SK-N-SH (cell line): ENCODE results near the gene ERC1. TPM values are rescaled to one million over a fixed set of nuclear protein-coding genes. Genes with fewer than 3 reads are reported as not detected.

Experiments used
- CTCF ChIA-PET: fragments of 300-600, 350-600 bp; formaldehyde crosslinking; extraction: SDS; loops from one replicate; lab custom pipeline; 2021; lab: Yijun Ruan, JAX
- POLR2A ChIA-PET: fragments of 350-600 bp; sonication (Branson Sonifier 250); formaldehyde crosslinking; extraction: SDS; loops from one replicate; lab custom pipeline; 2020; ENCODE audit warnings: antibody characterized with exemption, inconsistent platforms; lab: Yijun Ruan, JAX
- DNase-seq: peaks from one replicate; pipeline ENCODE4 v3.0.0; 2012
- H2AFZ ChIP-seq: fragments of 200-600 bp; sonication (generic); 2 replicates; pipeline ENCODE4 v1.8.1; 2016; ENCODE audit warnings: antibody characterized with exemption, mild to moderate bottlenecking, low read depth
- H3F3A ChIP-seq: fragments of 200-600 bp; sonication (generic); replicated peaks from 2 replicates; pipeline ENCODE3; 2016; ENCODE audit warnings: antibody characterized with exemption, mild to moderate bottlenecking; ENCODE audit not compliant: insufficient read depth
- H3K27ac ChIP-seq, 2 experiments: fragments of 200-500 bp in 1 of 2; fragments of 200-600 bp in 1 of 2; sonication (Bioruptor generic) in 1 of 2; sonication (generic), shearing (Covaris generic) in 1 of 2; 2 replicates each; pipeline versions ENCODE4 v1.5.1 to v1.6.1; 2014 to 2016; ENCODE audit warnings: low read depth in 2 of 2, inconsistent platforms in 1 of 2, low read length in 1 of 2, mild to moderate bottlenecking in 1 of 2, mixed read lengths in 1 of 2
- H3K27me3 ChIP-seq: fragments of 200-600 bp; sonication (generic), shearing (Covaris generic); 2 replicates; pipeline ENCODE4 v1.6.1; 2016; ENCODE audit warnings: mixed run types; ENCODE audit not compliant: insufficient read depth
- H3K36me3 ChIP-seq, 2 experiments: fragments of 200-500 bp in 1 of 2; fragments of 200-600 bp in 1 of 2; sonication (Bioruptor generic) in 1 of 2; sonication (generic) in 1 of 2; replicated peaks in 1 of 2; 2 replicates each; pipeline versions ENCODE3 to v1.5.1; 2014 to 2016; ENCODE audit warnings: low read length in 1 of 2, mild to moderate bottlenecking in 1 of 2; ENCODE audit not compliant: insufficient read depth in 2 of 2, control insufficient read depth in 1 of 2
- H3K4me1 ChIP-seq, 2 experiments: fragments of 200-500 bp in 1 of 2; fragments of 200-600 bp in 1 of 2; sonication (Bioruptor generic) in 1 of 2; sonication (generic), shearing (Covaris generic) in 1 of 2; 2 replicates each; pipeline versions ENCODE4 v1.5.1 to v1.6.1; 2014 to 2016; ENCODE audit warnings: low read depth in 1 of 2, low read length in 1 of 2, mixed run types in 1 of 2; ENCODE audit not compliant: insufficient read depth in 2 of 2, control insufficient read depth in 1 of 2
- H3K4me2 ChIP-seq: fragments of 200-600 bp; sonication (generic), shearing (Covaris generic); 2 replicates; pipeline ENCODE4 v1.6.1; 2017; ENCODE audit warnings: mixed run types
- H3K4me3 ChIP-seq, 2 experiments: fragments of 200-500 bp in 1 of 2; fragments of 200-600 bp in 1 of 2; sonication (Bioruptor generic) in 1 of 2; sonication (generic), shearing (Covaris generic) in 1 of 2; 2 replicates each; pipeline versions ENCODE4 v1.5.1 to v1.8.1; 2014 to 2016; ENCODE audit warnings: low read depth in 2 of 2, inconsistent platforms in 1 of 2, low read length in 1 of 2, mild to moderate bottlenecking in 1 of 2, mixed read lengths in 1 of 2, moderate library complexity in 1 of 2
- H3K79me2 ChIP-seq: fragments of 200-600 bp; sonication (generic); 2 replicates; pipeline ENCODE4 v1.8.1; 2017; ENCODE audit warnings: mild to moderate bottlenecking; ENCODE audit not compliant: insufficient read depth
- H3K9ac ChIP-seq: fragments of 200-600 bp; sonication (generic); 2 replicates; pipeline ENCODE4 v1.6.1; 2017; ENCODE audit warnings: mixed run types
- H3K9me2 ChIP-seq: fragments of 200-600 bp; sonication (generic); 2 replicates; pipeline ENCODE4 v1.6.1; 2017; ENCODE audit warnings: mixed run types
- H3K9me3 ChIP-seq: fragments of 200-600 bp; sonication (generic); 2 replicates; pipeline ENCODE4 v1.6.1; 2017; ENCODE audit warnings: mixed run types, mild to moderate bottlenecking, moderate library complexity
- H4K20me1 ChIP-seq: fragments of 200-600 bp; sonication (generic); 2 replicates; pipeline ENCODE4 v1.6.1; 2017; ENCODE audit warnings: mild to moderate bottlenecking, mixed run types; ENCODE audit not compliant: insufficient read depth
- CHD2 ChIP-seq: fragments of 150-350 bp; IDR thresholded peaks from 2 replicates; pipeline ENCODE4 v1.6.1; 2018; ENCODE audit warnings: low read length; ENCODE audit not compliant: partially characterized antibody
- EP300 ChIP-seq, 2 experiments: IDR thresholded peaks; 2 replicates each; pipeline versions ENCODE4 v1.4.0 to v1.6.1; 2012; ENCODE audit warnings: borderline replicate concordance in 1 of 2, low read depth in 1 of 2, low read length in 1 of 2
- FOXM1 ChIP-seq: IDR thresholded peaks from 2 replicates; pipeline ENCODE4 v1.4.0; 2012; ENCODE audit warnings: low read depth, mild to moderate bottlenecking
- GATA2 ChIP-seq: sonication (generic); formaldehyde crosslinking; IDR thresholded peaks from 2 replicates; pipeline ENCODE4 v1.5.0; 2020; ENCODE audit warnings: mild to moderate bottlenecking, missing genetic modification reagents
- JUND ChIP-seq: IDR thresholded peaks from 2 replicates; pipeline ENCODE4 v1.4.0; 2012
- NFIC ChIP-seq: IDR thresholded peaks from 2 replicates; pipeline ENCODE4 v1.4.0; 2012; ENCODE audit warnings: borderline replicate concordance
- NRF1 ChIP-seq: IDR thresholded peaks from 2 replicates; pipeline ENCODE4 v1.6.1; 2012; ENCODE audit warnings: low read depth, mild to moderate bottlenecking, low read length
- RFX5 ChIP-seq: IDR thresholded peaks from 2 replicates; pipeline ENCODE4 v1.6.1; 2012; ENCODE audit warnings: mild to moderate bottlenecking, improper control_type of control experiment, low read length
- SIN3A ChIP-seq: IDR thresholded peaks from 2 replicates; pipeline ENCODE4 v1.6.1; 2012; ENCODE audit warnings: low read depth, mild to moderate bottlenecking, low read length, moderate library complexity, borderline replicate concordance
- TAF1 ChIP-seq: IDR thresholded peaks from 2 replicates; pipeline ENCODE4 v1.6.1; 2012; ENCODE audit warnings: low read depth, mild to moderate bottlenecking, low read length, moderate library complexity, borderline replicate concordance
- TEAD4 ChIP-seq: IDR thresholded peaks from 2 replicates; pipeline ENCODE4 v1.4.0; 2012; ENCODE audit warnings: mild to moderate bottlenecking, borderline replicate concordance; ENCODE audit not compliant: insufficient read depth
- YY1 ChIP-seq: IDR thresholded peaks from 2 replicates; pipeline ENCODE4 v1.4.0; 2012; ENCODE audit warnings: low read depth, mild to moderate bottlenecking
- WGBS: methylation state at CpG from one replicate; pipeline ENCODE4 v1.1.6; 2017; ENCODE audit warnings: low lambda C conversion rate; 5-methylcytosine and 5-hydroxymethylcytosine counted together
- polyA plus RNA-seq, 3 experiments: library from polyadenylated mRNA; depleted of rRNA; stranded (reverse); fragments of >200 nt; gene quantifications; 2 replicates each; pipeline ENCODE4 v1.2.3, GENCODE V29; 2012
- TF ChIP-seq, protein P1 (sequence below): IDR thresholded peaks from 2 replicates; pipeline ENCODE4; 2012
- TF ChIP-seq, protein P2 (sequence below): IDR thresholded peaks from 2 replicates; pipeline ENCODE4 v1.4.0; 2012; ENCODE audit warnings: low read depth
- TF ChIP-seq, protein P3 (sequence below): IDR thresholded peaks from 2 replicates; pipeline ENCODE4 v1.6.1; 2012; ENCODE audit warnings: mild to moderate bottlenecking, low read depth, low read length, moderate library complexity

Gene ERC1
- polyA plus RNA-seq, 1 of the 3 experiments (the other 2 are of a cell fraction), result 7.5 TPM

DNA sequence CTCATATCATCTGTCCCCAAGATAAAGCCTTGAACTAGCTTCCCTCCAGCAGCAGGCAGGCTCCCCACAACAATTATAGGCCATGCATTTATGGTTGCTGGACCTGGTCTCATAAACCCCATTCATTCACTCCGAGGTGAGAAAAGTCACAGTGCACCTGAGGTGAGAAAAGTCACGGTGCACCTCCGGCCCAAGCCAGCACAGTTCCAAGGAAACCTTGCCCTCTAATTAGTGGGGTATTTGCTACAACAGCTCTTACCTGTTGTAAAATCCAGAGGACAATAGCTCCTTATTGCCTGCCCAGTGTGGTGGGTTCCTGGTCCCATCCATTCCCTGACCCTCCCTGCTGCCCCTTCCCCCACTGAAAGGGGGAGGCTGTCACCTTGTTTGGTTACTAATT is 537.8 kb downstream of the ERC1 start (continued):
- no peak for TF ChIP-seq SIN3A
- TF ChIP-seq TEAD4, result no peak
- TF ChIP-seq EP300 (IDR thresholded peaks at IDR 0.05; ENCODE audit: borderline replicate concordance in 1 of 2, low read depth in 1 of 2, low read length in 1 of 2), result no peak

DNA sequence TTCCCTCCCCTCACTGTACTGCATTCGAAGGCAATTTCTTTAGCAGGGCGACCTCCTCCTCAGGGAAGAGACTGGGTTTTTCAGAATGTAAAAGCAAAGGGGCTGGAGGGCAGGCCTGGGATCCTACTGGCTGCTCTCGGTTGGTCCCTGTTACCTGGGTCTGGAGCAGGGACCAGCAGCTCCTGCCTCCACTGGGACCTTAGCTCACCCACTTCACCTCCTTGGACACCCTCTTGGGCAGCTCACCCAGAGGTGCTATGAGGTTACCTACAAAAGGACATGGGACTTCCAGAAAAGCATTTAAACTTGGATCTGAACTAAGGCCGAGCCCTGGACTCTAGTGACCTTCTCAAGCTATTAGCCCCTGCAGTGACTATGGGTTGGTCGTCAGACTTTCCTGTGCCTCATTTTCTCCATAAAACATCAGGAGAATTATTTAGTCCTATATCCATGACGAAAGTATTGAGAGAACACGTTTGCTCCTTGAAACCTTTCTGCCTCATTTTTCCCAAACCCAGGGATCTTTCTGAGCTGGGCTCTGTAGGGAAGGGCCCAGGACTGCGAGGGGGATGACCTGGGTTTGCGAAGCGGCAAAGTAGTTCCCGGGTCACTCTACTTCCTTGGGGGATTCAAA is 538.3 kb downstream of the ERC1 start:
- no peak for TF ChIP-seq CHD2
- TF ChIP-seq EP300 (IDR thresholded peaks at IDR 0.05; ENCODE audit: borderline replicate concordance in 1 of 2, low read depth in 1 of 2, low read length in 1 of 2), result no peak
- TF ChIP-seq JUND, result no peak
- TF ChIP-seq, protein P1, sequence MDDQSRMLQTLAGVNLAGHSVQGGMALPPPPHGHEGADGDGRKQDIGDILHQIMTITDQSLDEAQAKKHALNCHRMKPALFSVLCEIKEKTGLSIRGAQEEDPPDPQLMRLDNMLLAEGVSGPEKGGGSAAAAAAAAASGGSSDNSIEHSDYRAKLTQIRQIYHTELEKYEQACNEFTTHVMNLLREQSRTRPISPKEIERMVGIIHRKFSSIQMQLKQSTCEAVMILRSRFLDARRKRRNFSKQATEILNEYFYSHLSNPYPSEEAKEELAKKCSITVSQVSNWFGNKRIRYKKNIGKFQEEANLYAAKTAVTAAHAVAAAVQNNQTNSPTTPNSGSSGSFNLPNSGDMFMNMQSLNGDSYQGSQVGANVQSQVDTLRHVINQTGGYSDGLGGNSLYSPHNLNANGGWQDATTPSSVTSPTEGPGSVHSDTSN, result no peak
- TF ChIP-seq, protein P2, sequence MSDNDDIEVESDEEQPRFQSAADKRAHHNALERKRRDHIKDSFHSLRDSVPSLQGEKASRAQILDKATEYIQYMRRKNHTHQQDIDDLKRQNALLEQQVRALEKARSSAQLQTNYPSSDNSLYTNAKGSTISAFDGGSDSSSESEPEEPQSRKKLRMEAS, result no peak
- TF ChIP-seq RFX5, result no peak
- no peak for TF ChIP-seq NFIC
- no peak for TF ChIP-seq TAF1
- no peak for TF ChIP-seq YY1
- TF ChIP-seq, protein P3, sequence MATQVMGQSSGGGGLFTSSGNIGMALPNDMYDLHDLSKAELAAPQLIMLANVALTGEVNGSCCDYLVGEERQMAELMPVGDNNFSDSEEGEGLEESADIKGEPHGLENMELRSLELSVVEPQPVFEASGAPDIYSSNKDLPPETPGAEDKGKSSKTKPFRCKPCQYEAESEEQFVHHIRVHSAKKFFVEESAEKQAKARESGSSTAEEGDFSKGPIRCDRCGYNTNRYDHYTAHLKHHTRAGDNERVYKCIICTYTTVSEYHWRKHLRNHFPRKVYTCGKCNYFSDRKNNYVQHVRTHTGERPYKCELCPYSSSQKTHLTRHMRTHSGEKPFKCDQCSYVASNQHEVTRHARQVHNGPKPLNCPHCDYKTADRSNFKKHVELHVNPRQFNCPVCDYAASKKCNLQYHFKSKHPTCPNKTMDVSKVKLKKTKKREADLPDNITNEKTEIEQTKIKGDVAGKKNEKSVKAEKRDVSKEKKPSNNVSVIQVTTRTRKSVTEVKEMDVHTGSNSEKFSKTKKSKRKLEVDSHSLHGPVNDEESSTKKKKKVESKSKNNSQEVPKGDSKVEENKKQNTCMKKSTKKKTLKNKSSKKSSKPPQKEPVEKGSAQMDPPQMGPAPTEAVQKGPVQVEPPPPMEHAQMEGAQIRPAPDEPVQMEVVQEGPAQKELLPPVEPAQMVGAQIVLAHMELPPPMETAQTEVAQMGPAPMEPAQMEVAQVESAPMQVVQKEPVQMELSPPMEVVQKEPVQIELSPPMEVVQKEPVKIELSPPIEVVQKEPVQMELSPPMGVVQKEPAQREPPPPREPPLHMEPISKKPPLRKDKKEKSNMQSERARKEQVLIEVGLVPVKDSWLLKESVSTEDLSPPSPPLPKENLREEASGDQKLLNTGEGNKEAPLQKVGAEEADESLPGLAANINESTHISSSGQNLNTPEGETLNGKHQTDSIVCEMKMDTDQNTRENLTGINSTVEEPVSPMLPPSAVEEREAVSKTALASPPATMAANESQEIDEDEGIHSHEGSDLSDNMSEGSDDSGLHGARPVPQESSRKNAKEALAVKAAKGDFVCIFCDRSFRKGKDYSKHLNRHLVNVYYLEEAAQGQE, result no peak
- TF ChIP-seq GATA2 (CRISPR knock-in tag), result no peak
- TF ChIP-seq NRF1, result no peak
- no peak for TF ChIP-seq FOXM1
- TF ChIP-seq, all 33 proteins: peak for 0
- Histone ChIP-seq H3K27ac (peak overlapping the region in 1 of 2 experiments; percentile 27; a peak in 1 of 4 replicates), H3F3A (no peaks in the 10 kb centered on the region), H3K79me2 (peaks cover 49% of the 10 kb centered on the region), H3K36me3 (no peaks in the 10 kb centered on the region), H3K9me2 (no peaks in the 10 kb centered on the region), H3K9me3 (no peaks in the 10 kb centered on the region), H3K9ac (peak overlapping the region; percentile 64), H3K4me3 (peak overlapping the region; percentile 59 to 62; a peak in 3 of 4 replicates), H2AFZ (peak overlapping the region; percentile 76), H4K20me1 (peaks cover 29% of the 10 kb centered on the region), H3K27me3 (no peaks in the 10 kb centered on the region), H3K4me2 (peak overlapping the region; percentile 93), H3K4me1 (peaks cover 7 to 17% of the 10 kb centered on the region in 2 experiments; a peak in 3 of 4 replicates)
- WGBS, result 89% methylated on average over 11 of the region's 11 CpGs
- POLR2A ChIA-PET, result no interaction called here
- CTCF ChIA-PET, result interaction anchor here (1.1 to 2.4 kb wide), 2 partner anchors 54 to 367 kb away, joined by 3 to 8 read pairs; no protein-coding TSS in a partner anchor
- no peak for DNase-seq
